ENCODE data around the gene DIP2B. TPM values are rescaled to one million over a fixed set of nuclear protein-coding genes. Genes with fewer than 3 reads are reported as not detected.

The DIP2B gene
- total RNA-seq, 4 donors from 2014 or later, result 68.6 to 97.2 (median 73.7) TPM

GRCh38 chr12:50662116-50662510 lies 157.3 kb downstream of the DIP2B start:
- Histone ChIP-seq H3K36me3 (peaks cover 15% of the 10 kb centered on the region), H3K4me3 (no peak overlapping the region), H3K27me3 (no peaks in the 10 kb centered on the region), H3K4me1 (peaks cover 6% of the 10 kb centered on the region), H3K27ac (no peak overlapping the region), H3K9me3 (no peaks in the 10 kb centered on the region)
- 89% methylated on average over 1 of the region's 1 CpG for WGBS
- TF ChIP-seq EP300 (IDR thresholded peaks at IDR 0.05) (no peak), POLR2A (IDR thresholded peaks at IDR 0.05) (no peak)
- DNase-seq (ENCODE audit: low spot score in 2 of 2), result no peak

GRCh38 chr12:50665170-50665569 lies 160.4 kb downstream of the DIP2B start:
- TF ChIP-seq, protein P1, sequence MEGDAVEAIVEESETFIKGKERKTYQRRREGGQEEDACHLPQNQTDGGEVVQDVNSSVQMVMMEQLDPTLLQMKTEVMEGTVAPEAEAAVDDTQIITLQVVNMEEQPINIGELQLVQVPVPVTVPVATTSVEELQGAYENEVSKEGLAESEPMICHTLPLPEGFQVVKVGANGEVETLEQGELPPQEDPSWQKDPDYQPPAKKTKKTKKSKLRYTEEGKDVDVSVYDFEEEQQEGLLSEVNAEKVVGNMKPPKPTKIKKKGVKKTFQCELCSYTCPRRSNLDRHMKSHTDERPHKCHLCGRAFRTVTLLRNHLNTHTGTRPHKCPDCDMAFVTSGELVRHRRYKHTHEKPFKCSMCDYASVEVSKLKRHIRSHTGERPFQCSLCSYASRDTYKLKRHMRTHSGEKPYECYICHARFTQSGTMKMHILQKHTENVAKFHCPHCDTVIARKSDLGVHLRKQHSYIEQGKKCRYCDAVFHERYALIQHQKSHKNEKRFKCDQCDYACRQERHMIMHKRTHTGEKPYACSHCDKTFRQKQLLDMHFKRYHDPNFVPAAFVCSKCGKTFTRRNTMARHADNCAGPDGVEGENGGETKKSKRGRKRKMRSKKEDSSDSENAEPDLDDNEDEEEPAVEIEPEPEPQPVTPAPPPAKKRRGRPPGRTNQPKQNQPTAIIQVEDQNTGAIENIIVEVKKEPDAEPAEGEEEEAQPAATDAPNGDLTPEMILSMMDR (IDR thresholded peaks at IDR 0.05), result no peak
- no peak for TF ChIP-seq POLR2A (IDR thresholded peaks at IDR 0.05)
- TF ChIP-seq EP300 (IDR thresholded peaks at IDR 0.05), result no peak
- no peak for TF ChIP-seq POLR2AphosphoS5 (IDR thresholded peaks at IDR 0.05)
- peaks cover 4% of the 10 kb centered on the region for H3K4me1 ChIP-seq
- no peak overlapping the region for H3K27ac ChIP-seq
- no peaks in the 10 kb centered on the region for H3K9me3 ChIP-seq
- 59% methylated on average over 5 of the region's 5 CpGs for WGBS
- no peaks in the 10 kb centered on the region for H3K27me3 ChIP-seq
- peaks cover 13% of the 10 kb centered on the region for H3K36me3 ChIP-seq
- no peak overlapping the region for H3K4me3 ChIP-seq
- DNase-seq (ENCODE audit: low spot score in 2 of 2), result no peak

DNA sequence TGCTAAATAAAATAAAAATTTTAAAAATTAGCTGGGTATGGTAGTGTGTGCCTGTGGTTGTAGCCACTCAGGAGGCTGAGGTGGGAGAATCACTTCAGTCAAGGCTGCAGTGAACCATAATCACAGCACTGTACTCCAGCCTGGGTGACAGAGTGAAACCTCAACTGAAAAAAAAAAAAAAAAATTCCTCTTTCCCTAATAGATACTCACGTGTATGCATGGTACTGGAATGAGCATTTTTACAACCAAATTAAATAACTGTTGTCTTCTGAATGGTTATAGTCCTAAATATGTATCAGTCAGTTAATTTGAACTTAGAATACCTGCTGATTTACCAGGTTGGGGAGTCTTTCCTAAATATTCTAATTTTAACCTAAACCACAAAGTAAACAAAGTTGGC lies 160.8 kb downstream of the DIP2B start:
- peaks cover 4% of the 10 kb centered on the region for H3K4me1 ChIP-seq
- H3K36me3 ChIP-seq, result peaks cover 8% of the 10 kb centered on the region
- H3K4me3 ChIP-seq, result no peak overlapping the region
- TF ChIP-seq POLR2A (IDR thresholded peaks at IDR 0.05) (no peak), POLR2AphosphoS5 (IDR thresholded peaks at IDR 0.05) (no peak), EP300 (IDR thresholded peaks at IDR 0.05) (no peak)
- TF ChIP-seq, protein P1 (IDR thresholded peaks at IDR 0.05), result no peak
- H3K27ac ChIP-seq, result no peak overlapping the region
- no peaks in the 10 kb centered on the region for H3K27me3 ChIP-seq
- no peak for DNase-seq (ENCODE audit: low spot score in 2 of 2)
- WGBS, result 55% methylated on average over 1 of the region's 1 CpG
- H3K9me3 ChIP-seq, result no peaks in the 10 kb centered on the region

DNA sequence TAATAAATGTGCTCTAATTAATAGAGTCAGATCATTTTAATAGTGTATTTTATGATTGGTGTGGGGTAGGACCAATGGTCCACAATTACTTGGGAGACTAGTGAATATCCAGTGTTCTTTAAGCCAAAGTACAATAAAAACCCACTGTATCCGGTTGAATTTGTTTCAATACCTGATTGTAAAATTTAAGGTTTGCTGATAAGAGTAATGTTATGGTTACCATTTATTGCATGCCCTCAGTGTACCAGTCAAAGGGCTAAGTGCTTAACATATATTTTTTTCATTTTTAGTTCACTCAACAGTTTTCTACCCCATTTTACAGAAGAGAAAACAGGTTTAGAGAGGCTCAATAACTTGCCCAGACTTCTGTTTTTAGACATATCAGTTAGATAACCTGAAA lies 161.2 kb downstream of the DIP2B start:
- Histone ChIP-seq H3K27me3 (no peaks in the 10 kb centered on the region), H3K27ac (no peak overlapping the region), H3K9me3 (no peaks in the 10 kb centered on the region), H3K36me3 (peaks cover 7% of the 10 kb centered on the region), H3K4me3 (no peak overlapping the region), H3K4me1 (peaks cover 4% of the 10 kb centered on the region)
- no peak for TF ChIP-seq POLR2A (IDR thresholded peaks at IDR 0.05)
- TF ChIP-seq EP300 (IDR thresholded peaks at IDR 0.05), result no peak
- TF ChIP-seq, protein P1 (IDR thresholded peaks at IDR 0.05), result no peak
- TF ChIP-seq POLR2AphosphoS5 (IDR thresholded peaks at IDR 0.05), result no peak
- DNase-seq (ENCODE audit: low spot score in 2 of 2), result no peak
- 94% methylated on average over 1 of the region's 1 CpG for WGBS

DNA sequence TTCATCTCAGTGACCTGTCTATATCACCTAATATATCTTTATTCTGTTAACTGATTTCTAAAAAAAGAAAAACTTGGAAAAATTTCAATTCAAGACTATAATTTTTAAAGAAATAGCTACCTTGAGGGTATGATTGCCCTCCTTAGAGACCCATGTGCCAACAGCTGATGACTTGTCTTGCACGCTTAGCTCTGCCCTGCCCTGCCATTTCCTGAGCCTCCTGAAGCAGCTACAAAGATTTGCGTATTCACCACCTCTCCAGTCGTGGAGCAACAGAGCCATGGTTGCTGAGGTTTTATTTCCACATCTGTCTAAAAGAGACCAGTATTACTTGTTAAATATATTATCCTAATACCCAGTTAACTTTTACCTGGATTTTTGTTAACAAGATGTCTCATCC lies 167.4 kb downstream of the DIP2B start:
- Histone ChIP-seq H3K4me3 (no peak overlapping the region), H3K4me1 (no peaks in the 10 kb centered on the region), H3K9me3 (no peaks in the 10 kb centered on the region), H3K27ac (no peak overlapping the region), H3K27me3 (no peaks in the 10 kb centered on the region), H3K36me3 (peaks cover 33% of the 10 kb centered on the region)
- TF ChIP-seq EP300 (IDR thresholded peaks at IDR 0.05) (no peak), POLR2A (IDR thresholded peaks at IDR 0.05) (no peak), POLR2AphosphoS5 (IDR thresholded peaks at IDR 0.05) (no peak)
- TF ChIP-seq, protein P1 (IDR thresholded peaks at IDR 0.05), result no peak
- DNase-seq (ENCODE audit: low spot score in 2 of 2), result no peak
- WGBS, result 63% methylated on average over 3 of the region's 3 CpGs

DNA sequence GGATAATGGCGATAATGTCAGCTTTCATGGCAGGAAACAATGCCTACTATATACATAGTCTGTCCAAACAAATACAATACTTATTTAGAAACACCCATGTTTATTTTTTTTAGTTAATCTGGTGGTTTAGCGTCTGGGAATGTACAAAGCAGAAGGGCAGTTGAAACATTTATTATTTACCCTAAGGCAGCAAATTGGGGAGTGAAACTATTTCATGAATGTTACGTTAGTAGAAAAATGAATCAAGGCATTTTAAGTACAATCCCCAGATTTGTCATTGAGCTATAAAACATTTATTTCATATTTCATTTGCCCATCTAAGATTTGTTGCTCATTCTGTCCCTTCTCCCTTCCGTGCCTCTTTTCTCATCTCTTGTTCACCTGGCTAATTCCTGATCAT lies 172.0 kb downstream of the DIP2B start:
- no peaks in the 10 kb centered on the region for H3K9me3 ChIP-seq
- TF ChIP-seq, protein P1 (IDR thresholded peaks at IDR 0.05), result no peak
- no peak for TF ChIP-seq POLR2A (IDR thresholded peaks at IDR 0.05)
- TF ChIP-seq EP300 (IDR thresholded peaks at IDR 0.05), result no peak
- no peak for TF ChIP-seq POLR2AphosphoS5 (IDR thresholded peaks at IDR 0.05)
- H3K4me3 ChIP-seq, result no peak overlapping the region
- no peaks in the 10 kb centered on the region for H3K4me1 ChIP-seq
- H3K27me3 ChIP-seq, result no peaks in the 10 kb centered on the region
- H3K27ac ChIP-seq, result no peak overlapping the region
- WGBS, result 86% methylated on average over 4 of the region's 4 CpGs
- H3K36me3 ChIP-seq, result peaks cover 50% of the 10 kb centered on the region
- DNase-seq (ENCODE audit: low spot score in 2 of 2), result no peak

All from suprapubic skin (tissue), 4 donors.